Mesendoderm (in vitro differentiated cells): ENCODE data around the gene NUP62. TPM values are rescaled to one million over a fixed set of nuclear protein-coding genes. Genes with fewer than 3 reads are reported as not detected.

Experiments used
- DNase-seq: peaks from one replicate; pipeline ENCODE4 v3.0.0; 2013
- H2AK5ac ChIP-seq: 2 replicates; pipeline ENCODE4 v1.6.1; 2013; ENCODE audit warnings: low read length, inconsistent platforms
- H2BK120ac ChIP-seq: 2 replicates; pipeline ENCODE4 v1.6.1; 2013; ENCODE audit warnings: low read depth, mild to moderate bottlenecking, low read length, moderate library complexity, mixed read lengths
- H2BK15ac ChIP-seq: replicated peaks from 2 replicates; pipeline ENCODE4 v1.6.1; 2013; ENCODE audit warnings: low read depth, mild to moderate bottlenecking, moderate library complexity
- H2BK5ac ChIP-seq: 2 replicates; pipeline ENCODE4 v1.6.1; 2013; ENCODE audit warnings: low read length, inconsistent platforms
- H3K18ac ChIP-seq: 2 replicates; pipeline ENCODE4 v1.6.1; 2013; ENCODE audit warnings: mild to moderate bottlenecking, low read length, mixed read lengths
- H3K23ac ChIP-seq: one replicate; pipeline ENCODE4 v1.6.1; 2013; ENCODE audit warnings: low read length
- H3K27ac ChIP-seq: 2 replicates; pipeline ENCODE4 v1.5.1; 2013; ENCODE audit warnings: low read depth, mild to moderate bottlenecking, inconsistent platforms, low read length, moderate library complexity
- H3K27me3 ChIP-seq: 2 replicates; pipeline ENCODE4 v1.6.1; 2013; ENCODE audit warnings: low read length, control low read depth, mild to moderate bottlenecking, inconsistent platforms; ENCODE audit not compliant: insufficient read depth, poor library complexity
- H3K36me3 ChIP-seq: 2 replicates; pipeline ENCODE4 v1.6.1; 2013; ENCODE audit warnings: low read length, inconsistent platforms; ENCODE audit not compliant: control insufficient read depth, insufficient read depth
- H3K4ac ChIP-seq: one replicate; pipeline ENCODE4 v1.6.1; 2013; ENCODE audit warnings: low read depth, mild to moderate bottlenecking, low read length, moderate library complexity
- H3K4me1 ChIP-seq: 2 replicates; pipeline ENCODE4 v1.6.1; 2013; ENCODE audit warnings: low read depth, low read length, inconsistent platforms; ENCODE audit not compliant: control insufficient read depth
- H3K4me2 ChIP-seq: 2 replicates; pipeline ENCODE4 v1.6.1; 2013; ENCODE audit warnings: low read length
- H3K4me3 ChIP-seq: 2 replicates; pipeline ENCODE4 v1.5.1; 2013; ENCODE audit warnings: mild to moderate bottlenecking, low read length
- H3K56ac ChIP-seq: one replicate; pipeline ENCODE4 v1.6.1; 2013; ENCODE audit warnings: low read length
- H3K79me1 ChIP-seq: 2 replicates; pipeline ENCODE4 v1.6.1; 2013; ENCODE audit warnings: low read length, inconsistent platforms
- H3K79me2 ChIP-seq: 2 replicates; pipeline ENCODE4 v1.6.1; 2013; ENCODE audit warnings: mild to moderate bottlenecking, low read length; ENCODE audit not compliant: control insufficient read depth, insufficient read depth
- H3K9ac ChIP-seq: 2 replicates; pipeline ENCODE4 v1.6.1; 2013; ENCODE audit warnings: low read length, inconsistent platforms
- H4K5ac ChIP-seq: one replicate; pipeline ENCODE4 v1.6.1; 2013; ENCODE audit warnings: low read length
- H4K8ac ChIP-seq: one replicate; pipeline ENCODE4 v1.6.1; 2013; ENCODE audit warnings: low read depth, mild to moderate bottlenecking, control low read depth, low read length, moderate library complexity
- WGBS: extraction: QIAGEN DNeasy Blood & Tissue Kit; methylation state at CpG from one replicate; pipeline ENCODE4 v1.1.7; 2013; ENCODE audit warnings: low lambda C conversion rate, missing lambda C conversion rate; ENCODE audit not compliant: insufficient coverage; ENCODE audit errors: extremely low coverage; 5-methylcytosine and 5-hydroxymethylcytosine counted together
- polyA plus RNA-seq, 2 experiments: library from polyadenylated mRNA; stranded (reverse); fragments of 200-250 nt; gene quantifications; one replicate each; pipeline ENCODE4 v1.2.3, GENCODE V29; 2013

The NUP62 gene
- 73.2 TPM for polyA plus RNA-seq (2013, experiment 1 of 2)
- polyA plus RNA-seq (2013, experiment 2 of 2), result 74.5 TPM

- Histone ChIP-seq H3K4me2 (peak within 1 kb of the TSS; percentile 98), H3K4me1 (peaks cover 7% of the 10 kb centered on the region), H2AK5ac (peak within 1 kb of the TSS; percentile 90), H3K79me1 (peaks cover 18% of the 10 kb centered on the region), H3K4ac (peak within 1 kb of the TSS; percentile 96), H2BK15ac (no peak within 1 kb of the TSS), H3K23ac (peak within 1 kb of the TSS; percentile 98), H2BK5ac (peak within 1 kb of the TSS; percentile 97), H3K56ac (peak within 1 kb of the TSS; percentile 100), H2BK120ac (no peak within 1 kb of the TSS), H3K9ac (peak within 1 kb of the TSS; percentile 100), H4K8ac (no peak within 1 kb of the TSS), H3K36me3 (peaks cover 12% of the 10 kb centered on the region), H3K4me3 (peak within 1 kb of the TSS; percentile 84), H3K18ac (peak within 1 kb of the TSS; percentile 81), H3K27ac (peak within 1 kb of the TSS; percentile 93), H4K5ac (no peak within 1 kb of the TSS), H3K79me2 (peaks cover 39% of the 10 kb centered on the region), H3K27me3 (no peaks in the 10 kb centered on the region)
- peak; percentile 92 for DNase-seq
- WGBS, result no CpG with 5 or more reads among the region's 48 CpGs
These were observed at the start of gene NUP62, which contains the start of gene ATF5 for GRCh38 chr19:49929121-49929610. TSS of gene NUP62 (minus strand) at chr19:49929504. CDS start at chr19:49909807, 19,697 bp downstream. TSS of gene ATF5 (plus strand) at chr19:49929205. CDS start at chr19:49930851, 1,646 bp downstream.

GRCh38 chr19:49978324-49978723 is 49.0 kb upstream of the NUP62 start:
- Histone ChIP-seq H3K27ac (no peak overlapping the region), H3K79me2 (no peaks in the 10 kb centered on the region), H3K79me1 (no peaks in the 10 kb centered on the region), H2BK15ac (no peak overlapping the region), H3K18ac (no peak overlapping the region), H2BK5ac (no peak overlapping the region), H3K4me1 (no peaks in the 10 kb centered on the region), H2BK120ac (no peak overlapping the region), H3K4me3 (no peak overlapping the region), H2AK5ac (no peak overlapping the region), H3K4me2 (no peak overlapping the region), H3K36me3 (no peaks in the 10 kb centered on the region), H3K27me3 (no peaks in the 10 kb centered on the region), H4K5ac (no peak overlapping the region), H3K56ac (no peak overlapping the region), H3K9ac (no peak overlapping the region), H3K23ac (no peak overlapping the region), H4K8ac (no peak overlapping the region), H3K4ac (no peak overlapping the region)
- WGBS, result no CpG with 5 or more reads among the region's 11 CpGs
- no peak for DNase-seq

- no peaks in the 10 kb centered on the region for H3K27me3 ChIP-seq
- no peak overlapping the region for H2BK15ac ChIP-seq
- no peak overlapping the region for H2BK5ac ChIP-seq
- no CpG with 5 or more reads among the region's 18 CpGs for WGBS
- no peaks in the 10 kb centered on the region for H3K79me2 ChIP-seq
- no peak overlapping the region for H2BK120ac ChIP-seq
- H3K4me2 ChIP-seq, result no peak overlapping the region
- H3K4me3 ChIP-seq, result no peak overlapping the region
- H3K4me1 ChIP-seq, result no peaks in the 10 kb centered on the region
- no peak overlapping the region for H3K56ac ChIP-seq
- no peak overlapping the region for H3K4ac ChIP-seq
- H3K23ac ChIP-seq, result no peak overlapping the region
- H4K8ac ChIP-seq, result no peak overlapping the region
- H4K5ac ChIP-seq, result no peak overlapping the region
- no peak overlapping the region for H2AK5ac ChIP-seq
- no peak overlapping the region for H3K18ac ChIP-seq
- no peak overlapping the region for H3K9ac ChIP-seq
- H3K27ac ChIP-seq, result no peak overlapping the region
- H3K36me3 ChIP-seq, result no peaks in the 10 kb centered on the region
- H3K79me1 ChIP-seq, result no peaks in the 10 kb centered on the region
- DNase-seq, result no peak
These were observed 48.6 kb upstream of the NUP62 start for GRCh38 chr19:49977881-49978280.

GRCh38 chr19:49977076-49977475 is 47.8 kb upstream of the NUP62 start:
- Histone ChIP-seq H3K79me1 (no peaks in the 10 kb centered on the region), H3K4me1 (no peaks in the 10 kb centered on the region), H2AK5ac (no peak overlapping the region), H2BK5ac (no peak overlapping the region), H2BK120ac (no peak overlapping the region), H3K4me3 (no peak overlapping the region), H2BK15ac (no peak overlapping the region), H4K5ac (no peak overlapping the region), H3K4me2 (no peak overlapping the region), H3K18ac (no peak overlapping the region), H3K36me3 (no peaks in the 10 kb centered on the region), H3K27me3 (no peaks in the 10 kb centered on the region), H3K79me2 (no peaks in the 10 kb centered on the region), H3K9ac (no peak overlapping the region), H3K4ac (no peak overlapping the region), H3K27ac (no peak overlapping the region), H4K8ac (no peak overlapping the region), H3K56ac (no peak overlapping the region), H3K23ac (no peak overlapping the region)
- no peak for DNase-seq
- WGBS, result no CpG with 5 or more reads among the region's 13 CpGs

- Histone ChIP-seq H3K4ac (no peak overlapping the region), H3K27ac (no peak overlapping the region)
These were observed 47.2 kb upstream of the NUP62 start for GRCh38 chr19:49976496-49976895.

GRCh38 chr19:49975051-49975450 is 45.7 kb upstream of the NUP62 start:
- Histone ChIP-seq H3K4ac (no peak overlapping the region), H3K79me2 (no peaks in the 10 kb centered on the region), H3K27ac (no peak overlapping the region), H4K5ac (no peak overlapping the region), H3K56ac (no peak overlapping the region), H3K27me3 (no peaks in the 10 kb centered on the region), H4K8ac (no peak overlapping the region), H3K79me1 (no peaks in the 10 kb centered on the region), H2BK5ac (no peak overlapping the region), H2BK120ac (no peak overlapping the region), H3K4me3 (no peak overlapping the region), H3K18ac (no peak overlapping the region), H3K4me2 (no peak overlapping the region), H3K23ac (no peak overlapping the region), H2BK15ac (no peak overlapping the region), H2AK5ac (no peak overlapping the region), H3K9ac (no peak overlapping the region), H3K4me1 (no peaks in the 10 kb centered on the region), H3K36me3 (no peaks in the 10 kb centered on the region)
- WGBS, result no CpG with 5 or more reads among the region's 7 CpGs
- DNase-seq, result no peak

More at GRCh38 chr19:49976496-49976895, 47.2 kb upstream of the NUP62 start:
- Histone ChIP-seq H4K8ac (no peak overlapping the region), H3K56ac (no peak overlapping the region), H3K36me3 (no peaks in the 10 kb centered on the region), H2BK5ac (no peak overlapping the region), H3K9ac (no peak overlapping the region), H2BK15ac (no peak overlapping the region), H3K4me1 (no peaks in the 10 kb centered on the region), H3K23ac (no peak overlapping the region), H3K4me3 (no peak overlapping the region), H2BK120ac (no peak overlapping the region), H4K5ac (no peak overlapping the region), H3K27me3 (no peaks in the 10 kb centered on the region), H3K4me2 (no peak overlapping the region), H3K79me2 (no peaks in the 10 kb centered on the region), H3K18ac (no peak overlapping the region), H2AK5ac (no peak overlapping the region), H3K79me1 (no peaks in the 10 kb centered on the region)
- peak; percentile 10 for DNase-seq
- no CpG with 5 or more reads among the region's 3 CpGs for WGBS
